Measurements from ENCODE around the gene OR2T34. TPM values are rescaled to one million over a fixed set of nuclear protein-coding genes. Genes with fewer than 3 reads are reported as not detected.
"Not testable (repeated sequence)": the region's sequence is repeated elsewhere in the genome, so short reads cannot be mapped to it uniquely, and the experiment has no call there.

The OR2T34 gene
- total and polyA plus RNA-seq, 2 experiments from 2014 or later, result not detected

- DNase-seq, result no peak
- Histone ChIP-seq H2AFZ (no peak overlapping the region), H3K36me3 (ENCODE audit: low read depth) (no peaks in the 10 kb centered on the region), H4K20me1 (ENCODE audit: insufficient read depth) (no peaks in the 10 kb centered on the region), H3K4me2 (ENCODE audit: unreplicated experiment) (no peak overlapping the region), H3F3A (ENCODE audit: insufficient read depth) (no peaks in the 10 kb centered on the region), H3K9me2 (ENCODE audit: insufficient read depth) (no peaks in the 10 kb centered on the region), H3K4me3 (no peak overlapping the region), H3K27me3 (replicated peaks; ENCODE audit: insufficient read depth) (no peaks in the 10 kb centered on the region), H3K9ac (no peak overlapping the region), H3K79me2 (ENCODE audit: insufficient read depth) (no peaks in the 10 kb centered on the region), H3K9me3 (ENCODE audit: low read depth) (no peaks in the 10 kb centered on the region), H3K27ac (no peak overlapping the region), H3K4me1 (ENCODE audit: insufficient read depth) (no peaks in the 10 kb centered on the region)
- WGBS, 2 experiments (ENCODE audit: low coverage in 1 of 2, low lambda C conversion rate in 2 of 2, missing lambda C conversion rate in 2 of 2), result 33 to 35% methylated on average over 3 of the region's 3 CpGs
- in situ Hi-C loops (cut with MboI), result no loop called here
- no peak for TF ChIP-seq EZH2phosphoT487 (IDR thresholded peaks at IDR 0.05; ENCODE audit: insufficient read depth, low read depth)
- TF ChIP-seq EZH2 (IDR thresholded peaks at IDR 0.05; ENCODE audit: insufficient read depth, poor library complexity, severe bottlenecking), result no peak
These were observed 10.7 kb upstream of the OR2T34 start for GRCh38 chr1:248585266-248585665.

- Histone ChIP-seq H3K9me3 (ENCODE audit: low read depth) (no peaks in the 10 kb centered on the region), H3K4me1 (ENCODE audit: insufficient read depth) (no peaks in the 10 kb centered on the region), H2AFZ (no peak overlapping the region), H3K9me2 (ENCODE audit: insufficient read depth) (no peaks in the 10 kb centered on the region), H3K9ac (no peak overlapping the region), H3K4me2 (ENCODE audit: unreplicated experiment) (no peak overlapping the region), H3K27me3 (replicated peaks; ENCODE audit: insufficient read depth) (no peaks in the 10 kb centered on the region), H3K79me2 (ENCODE audit: insufficient read depth) (no peaks in the 10 kb centered on the region), H3K27ac (no peak overlapping the region), H3F3A (ENCODE audit: insufficient read depth) (no peaks in the 10 kb centered on the region), H3K36me3 (ENCODE audit: low read depth) (no peaks in the 10 kb centered on the region), H3K4me3 (no peak overlapping the region), H4K20me1 (ENCODE audit: insufficient read depth) (no peaks in the 10 kb centered on the region)
- in situ Hi-C loops (cut with MboI), result no loop called here
- no peak for TF ChIP-seq EZH2phosphoT487 (IDR thresholded peaks at IDR 0.05; ENCODE audit: insufficient read depth, low read depth)
- TF ChIP-seq EZH2 (IDR thresholded peaks at IDR 0.05; ENCODE audit: insufficient read depth, poor library complexity, severe bottlenecking), result no peak
- WGBS, 2 experiments (ENCODE audit: low coverage in 1 of 2, low lambda C conversion rate in 2 of 2, missing lambda C conversion rate in 2 of 2), result 26 to 35% methylated on average over 9 of the region's 9 CpGs
- no peak for DNase-seq
These were observed 1.9 kb upstream of the OR2T34 start for GRCh38 chr1:248576260-248576980.

DNA sequence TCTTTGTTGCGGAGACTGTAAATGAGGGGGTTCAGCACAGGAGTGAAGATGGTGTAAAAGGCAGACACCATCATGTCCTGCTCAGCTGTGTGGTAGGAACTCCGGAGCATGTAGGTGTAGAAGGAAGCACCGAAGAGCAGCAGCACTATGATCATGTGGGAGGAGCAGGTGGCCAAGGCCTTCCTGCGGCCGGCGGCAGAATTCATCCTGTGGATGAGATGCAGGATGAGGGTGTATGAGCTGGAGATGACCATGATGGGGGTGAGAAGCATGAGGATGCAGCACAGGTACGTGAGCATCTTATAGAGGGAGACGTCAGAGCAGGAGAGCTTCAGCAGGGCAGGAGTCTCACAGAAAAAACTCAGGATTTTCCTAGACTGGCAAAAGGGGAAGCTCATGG is 701 bp downstream of the OR2T34 start:
- H3K9me2 ChIP-seq (ENCODE audit: insufficient read depth); H4K20me1 ChIP-seq (ENCODE audit: insufficient read depth); H3K9ac ChIP-seq; H3K27ac ChIP-seq; H3F3A ChIP-seq (ENCODE audit: insufficient read depth); in situ Hi-C loops (cut with MboI); H3K36me3 ChIP-seq (ENCODE audit: low read depth); H3K79me2 ChIP-seq (ENCODE audit: insufficient read depth); DNase-seq; H3K4me3 ChIP-seq; H2AFZ ChIP-seq; H3K9me3 ChIP-seq (ENCODE audit: low read depth); H3K4me1 ChIP-seq (ENCODE audit: insufficient read depth); H3K4me2 ChIP-seq (ENCODE audit: unreplicated experiment); H3K27me3 ChIP-seq (replicated peaks; ENCODE audit: insufficient read depth): not testable (repeated sequence)
- WGBS, 2 experiments (ENCODE audit: low coverage in 1 of 2, low lambda C conversion rate in 2 of 2, missing lambda C conversion rate in 2 of 2), result 42 to 60% methylated on average over 5 of the region's 8 CpGs

GRCh38 chr1:248572049-248572448 is 2.5 kb downstream of the OR2T34 start:
- H3K9ac ChIP-seq; H3K4me1 ChIP-seq (ENCODE audit: insufficient read depth); H3K9me3 ChIP-seq (ENCODE audit: low read depth); H3K4me2 ChIP-seq (ENCODE audit: unreplicated experiment); H3K4me3 ChIP-seq; H3K27me3 ChIP-seq (replicated peaks; ENCODE audit: insufficient read depth); H3K9me2 ChIP-seq (ENCODE audit: insufficient read depth); H2AFZ ChIP-seq; H3F3A ChIP-seq (ENCODE audit: insufficient read depth); H3K27ac ChIP-seq; DNase-seq; H4K20me1 ChIP-seq (ENCODE audit: insufficient read depth); H3K36me3 ChIP-seq (ENCODE audit: low read depth); in situ Hi-C loops (cut with MboI); H3K79me2 ChIP-seq (ENCODE audit: insufficient read depth): not testable (repeated sequence)
- WGBS, 2 experiments (ENCODE audit: low coverage in 1 of 2, low lambda C conversion rate in 2 of 2, missing lambda C conversion rate in 2 of 2), result no CpG with 5 or more reads among the region's 1 CpG

DNA sequence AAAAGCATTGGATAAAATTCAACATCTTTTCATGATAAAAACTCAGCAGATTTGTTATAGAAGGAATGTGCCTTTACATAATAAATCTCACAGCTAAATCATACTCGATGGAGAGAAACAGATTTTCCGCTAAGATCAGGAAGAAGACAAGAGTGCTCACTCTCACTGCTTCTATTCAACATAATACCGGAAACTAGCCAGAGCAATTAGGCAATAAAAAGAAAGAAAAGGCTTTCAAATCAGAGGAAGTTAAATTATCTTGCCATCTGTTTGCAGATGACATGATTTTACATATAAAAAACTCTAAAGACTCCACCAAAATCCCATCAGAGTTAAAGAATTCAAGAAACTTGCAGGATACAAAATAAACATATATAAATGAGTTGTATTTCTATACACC is 3.7 kb downstream of the OR2T34 start:
- H4K20me1 ChIP-seq (ENCODE audit: insufficient read depth); H3K27ac ChIP-seq; H3F3A ChIP-seq (ENCODE audit: insufficient read depth); H3K4me3 ChIP-seq; H3K79me2 ChIP-seq (ENCODE audit: insufficient read depth); H3K4me1 ChIP-seq (ENCODE audit: insufficient read depth); H3K9me3 ChIP-seq (ENCODE audit: low read depth); in situ Hi-C loops (cut with MboI); H3K36me3 ChIP-seq (ENCODE audit: low read depth); H3K9me2 ChIP-seq (ENCODE audit: insufficient read depth); H3K9ac ChIP-seq; H2AFZ ChIP-seq; H3K4me2 ChIP-seq (ENCODE audit: unreplicated experiment); H3K27me3 ChIP-seq (replicated peaks; ENCODE audit: insufficient read depth); DNase-seq: not testable (repeated sequence)
- WGBS, 2 experiments (ENCODE audit: low coverage in 1 of 2, low lambda C conversion rate in 2 of 2, missing lambda C conversion rate in 2 of 2), result 16 to 25% methylated on average over 3 of the region's 3 CpGs

GRCh38 chr1:248569049-248569448 is 5.5 kb downstream of the OR2T34 start:
- H3K36me3 ChIP-seq (ENCODE audit: low read depth); H3K9me3 ChIP-seq (ENCODE audit: low read depth); H3K79me2 ChIP-seq (ENCODE audit: insufficient read depth); in situ Hi-C loops (cut with MboI); H3K4me1 ChIP-seq (ENCODE audit: insufficient read depth); H3K9ac ChIP-seq; H3F3A ChIP-seq (ENCODE audit: insufficient read depth); H4K20me1 ChIP-seq (ENCODE audit: insufficient read depth); DNase-seq; H3K9me2 ChIP-seq (ENCODE audit: insufficient read depth); H3K4me2 ChIP-seq (ENCODE audit: unreplicated experiment); H3K27me3 ChIP-seq (replicated peaks; ENCODE audit: insufficient read depth); H3K4me3 ChIP-seq; H3K27ac ChIP-seq; H2AFZ ChIP-seq: not testable (repeated sequence)
- whole genome bisulfite sequencing, 2 experiments (ENCODE audit: low coverage in 1 of 2, low lambda C conversion rate in 2 of 2, missing lambda C conversion rate in 2 of 2), result 3 to 4% methylated on average over 2 of the region's 2 CpGs

DNA sequence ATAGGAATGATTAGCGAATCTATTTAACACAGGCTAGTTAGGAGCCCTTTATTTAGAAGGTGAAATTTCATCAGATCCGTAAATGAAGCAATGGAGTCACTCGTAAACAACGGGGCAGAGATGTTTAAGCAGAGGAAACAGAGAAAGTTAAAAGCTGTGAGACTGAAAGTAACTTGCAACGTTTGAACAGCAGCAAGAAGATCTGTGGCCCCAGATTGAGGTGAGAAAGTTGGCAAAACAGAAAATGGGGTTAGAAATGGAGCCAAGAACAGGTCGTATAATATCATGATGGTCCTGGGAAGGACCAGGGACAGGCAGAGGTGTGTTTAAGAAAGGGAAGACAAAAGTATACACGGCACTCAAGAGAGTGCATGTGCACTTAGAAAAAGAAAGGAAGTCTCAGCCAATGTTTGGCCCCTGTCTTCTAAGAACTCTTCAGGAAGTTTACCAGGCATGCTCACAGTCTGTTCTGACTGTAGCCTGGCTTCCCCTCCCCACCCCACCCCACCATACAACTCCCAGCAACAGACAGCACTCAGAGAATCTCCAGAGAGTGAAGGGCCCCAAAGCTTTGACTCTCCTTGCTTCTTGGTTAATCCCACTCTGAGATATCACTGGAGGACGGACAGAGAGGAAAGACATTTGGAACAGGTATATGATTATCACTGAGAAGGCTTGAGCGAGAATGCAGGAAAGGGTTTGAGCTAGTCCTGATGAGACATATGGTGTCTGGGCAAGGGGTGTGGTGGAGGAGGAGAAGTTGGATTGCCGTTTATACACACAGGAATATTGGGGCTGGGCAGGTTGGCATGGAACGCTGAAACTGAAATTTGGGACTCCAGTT is 8.8 kb downstream of the OR2T34 start:
- H3K9me2 ChIP-seq (ENCODE audit: insufficient read depth); H3K4me3 ChIP-seq; H3F3A ChIP-seq (ENCODE audit: insufficient read depth); H2AFZ ChIP-seq; H3K27ac ChIP-seq; DNase-seq; H3K4me2 ChIP-seq (ENCODE audit: unreplicated experiment); H3K9me3 ChIP-seq (ENCODE audit: low read depth); H3K27me3 ChIP-seq (replicated peaks; ENCODE audit: insufficient read depth); H3K36me3 ChIP-seq (ENCODE audit: low read depth); H3K4me1 ChIP-seq (ENCODE audit: insufficient read depth); H3K79me2 ChIP-seq (ENCODE audit: insufficient read depth); H4K20me1 ChIP-seq (ENCODE audit: insufficient read depth); H3K9ac ChIP-seq; in situ Hi-C loops (cut with MboI): not testable (repeated sequence)
- WGBS, 2 experiments (ENCODE audit: low coverage in 1 of 2, low lambda C conversion rate in 2 of 2, missing lambda C conversion rate in 2 of 2), result 9 to 14% methylated on average over 10 to 11 of the region's 11 CpGs
